ENCODE data around the gene TMEM132E. TPM values are rescaled to one million over a fixed set of nuclear protein-coding genes. Genes with fewer than 3 reads are reported as not detected.

The TMEM132E gene
- total and polyA plus RNA-seq, 2 experiments from 2014 or later, result 0.16 to 0.45 TPM

DNA sequence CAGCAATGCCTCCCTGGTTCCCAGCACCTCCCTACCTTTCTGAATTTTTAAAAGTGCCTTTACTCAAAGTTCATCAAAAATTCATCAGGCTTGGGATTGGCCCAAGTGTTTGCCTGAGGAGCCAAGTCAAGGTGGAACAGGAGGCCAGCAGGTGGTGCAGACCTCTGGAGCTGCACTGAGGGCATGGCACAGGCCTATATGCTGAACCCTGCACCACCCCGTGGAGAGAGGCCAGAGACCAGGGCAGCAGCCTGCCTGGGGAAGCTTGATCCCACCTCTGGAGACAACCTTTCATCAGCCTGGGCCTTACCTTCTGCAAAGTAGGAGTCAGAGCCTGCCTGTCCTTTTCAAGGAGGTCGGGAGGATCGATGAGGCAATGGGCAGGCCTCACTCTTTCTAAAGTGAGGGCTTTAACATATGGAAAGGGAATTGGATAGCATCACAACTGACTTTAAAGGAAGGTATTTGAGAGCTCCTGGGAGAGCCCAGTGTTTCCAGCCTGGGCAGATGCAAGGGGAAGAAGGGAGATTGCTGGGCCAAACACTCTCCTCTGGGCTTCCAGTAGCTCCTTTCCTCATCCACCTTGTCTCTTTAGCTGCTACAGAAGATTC, 31.8 kb upstream of the TMEM132E start:
- no peaks in the 10 kb centered on the region for H3K27me3 ChIP-seq (ENCODE audit: insufficient read depth)
- no peaks in the 10 kb centered on the region for H3K36me3 ChIP-seq (ENCODE audit: insufficient read depth)
- no peaks in the 10 kb centered on the region for H3K79me2 ChIP-seq (replicated peaks; ENCODE audit: insufficient read depth)
- H3K4me1 ChIP-seq (ENCODE audit: insufficient read depth), result peaks cover 6% of the 10 kb centered on the region; the same call in 1 of the 2 replicates
- H3F3A ChIP-seq (replicated peaks; ENCODE audit: low read depth), result no peaks in the 10 kb centered on the region
- no peaks in the 10 kb centered on the region for H3K9me2 ChIP-seq (ENCODE audit: insufficient read depth)
- no peak overlapping the region; the same call in 2 of the 3 replicates for H3K4me3 Mint-ChIP-seq
- ATAC-seq (peak; percentile 84), DNase-seq (ENCODE audit: low spot score) (peak; percentile 30)
- H4K20me1 ChIP-seq (replicated peaks; ENCODE audit: insufficient read depth), result no peaks in the 10 kb centered on the region
- peaks cover 9% of the 10 kb centered on the region for H3K4me1 Mint-ChIP-seq
- no peaks in the 10 kb centered on the region for H3K36me3 Mint-ChIP-seq (ENCODE audit: low read depth)
- TF ChIP-seq CREB1 (CRISPR knock-in tag; IDR thresholded peaks at IDR 0.05; ENCODE audit: low read depth) (no peak), CTCF (conservative IDR thresholded peaks at IDR 0.05; ENCODE audit: low read depth in 2 of 2) (peak in 1 of 2 experiments; percentile 36; a peak in 2 of 4 replicates)
- H2AFZ ChIP-seq, result no peak overlapping the region
- no peaks in the 10 kb centered on the region for H3K9me3 Mint-ChIP-seq
- H3K4me3 ChIP-seq, result no peak overlapping the region
- peaks cover 12% of the 10 kb centered on the region for H3K27me3 Mint-ChIP-seq (ENCODE audit: insufficient read depth, low read depth, poor library complexity)
- H3K4me2 ChIP-seq, result no peak overlapping the region
- H3K27ac Mint-ChIP-seq, result no peak overlapping the region
- H3K27ac ChIP-seq (ENCODE audit: low read depth), result no peak overlapping the region

DNA sequence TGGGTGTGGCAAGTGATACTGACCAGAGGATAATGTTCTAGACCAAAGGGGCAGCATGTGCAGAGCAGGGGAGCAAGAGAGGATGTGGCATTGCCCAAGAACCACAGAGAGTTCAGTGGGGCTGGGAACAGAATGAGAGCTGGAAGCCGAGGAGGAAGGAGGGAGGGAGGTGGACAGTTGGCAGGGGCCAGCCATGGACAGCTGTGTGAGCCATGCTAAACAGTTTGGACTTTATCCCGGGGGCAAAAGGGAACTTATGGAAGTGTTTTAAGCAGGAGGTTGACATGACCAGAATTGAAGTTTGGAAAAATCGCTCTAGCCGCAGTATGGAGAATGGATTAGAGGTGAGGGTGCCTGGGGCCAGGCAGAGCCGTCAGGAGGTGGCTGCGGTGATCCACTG, 29.4 kb upstream of the TMEM132E start:
- no peak overlapping the region for H3K27ac Mint-ChIP-seq
- Histone ChIP-seq H3K9me2 (ENCODE audit: insufficient read depth) (no peaks in the 10 kb centered on the region), H3K27ac (ENCODE audit: low read depth) (no peak overlapping the region), H2AFZ (no peak overlapping the region), H3K36me3 (ENCODE audit: insufficient read depth) (no peaks in the 10 kb centered on the region), H3K79me2 (replicated peaks; ENCODE audit: insufficient read depth) (no peaks in the 10 kb centered on the region), H3K4me3 (no peak overlapping the region), H4K20me1 (replicated peaks; ENCODE audit: insufficient read depth) (no peaks in the 10 kb centered on the region), H3K4me2 (no peak overlapping the region), H3K27me3 (ENCODE audit: insufficient read depth) (0 out of 2 replicates have a peak, but pooled peaks cover 3% of the 10 kb centered on the region), H3F3A (replicated peaks; ENCODE audit: low read depth) (no peaks in the 10 kb centered on the region), H3K4me1 (ENCODE audit: insufficient read depth) (peaks cover 6% of the 10 kb centered on the region; the same call in 1 of the 2 replicates)
- H3K27me3 Mint-ChIP-seq (ENCODE audit: insufficient read depth, low read depth, poor library complexity), result peaks cover 9% of the 10 kb centered on the region
- ATAC-seq (no peak), DNase-seq (ENCODE audit: low spot score) (no peak)
- H3K9me3 Mint-ChIP-seq, result no peaks in the 10 kb centered on the region
- H3K36me3 Mint-ChIP-seq (ENCODE audit: low read depth), result no peaks in the 10 kb centered on the region
- no peak for TF ChIP-seq EZH2phosphoT487 (IDR thresholded peaks at IDR 0.05; ENCODE audit: unreplicated experiment)
- peaks cover 17% of the 10 kb centered on the region for H3K4me1 Mint-ChIP-seq
- H3K4me3 Mint-ChIP-seq, result no peak overlapping the region

- Histone ChIP-seq H3K79me2 (replicated peaks; ENCODE audit: insufficient read depth) (no peaks in the 10 kb centered on the region), H3K4me3 (no peak overlapping the region), H3K4me2 (no peak overlapping the region), H3K27ac (ENCODE audit: low read depth) (no peak overlapping the region), H3F3A (replicated peaks; ENCODE audit: low read depth) (no peaks in the 10 kb centered on the region), H3K9me2 (ENCODE audit: insufficient read depth) (no peaks in the 10 kb centered on the region), H3K36me3 (ENCODE audit: insufficient read depth) (no peaks in the 10 kb centered on the region), H2AFZ (no peak overlapping the region), H4K20me1 (replicated peaks; ENCODE audit: insufficient read depth) (no peaks in the 10 kb centered on the region), H3K4me1 (ENCODE audit: insufficient read depth) (no peaks in the 10 kb centered on the region), H3K27me3 (ENCODE audit: insufficient read depth) (0 out of 2 replicates have a peak, but pooled peaks cover 3% of the 10 kb centered on the region)
- H3K9me3 Mint-ChIP-seq, result no peaks in the 10 kb centered on the region
- no peak for DNase-seq (ENCODE audit: low spot score)
- no peaks in the 10 kb centered on the region for H3K27me3 Mint-ChIP-seq (ENCODE audit: insufficient read depth, low read depth, poor library complexity)
- no peak overlapping the region for H3K27ac Mint-ChIP-seq
- H3K4me1 Mint-ChIP-seq, result peaks cover 7% of the 10 kb centered on the region
- ATAC-seq, result no peak
- H3K4me3 Mint-ChIP-seq, result no peak overlapping the region
- no peaks in the 10 kb centered on the region for H3K36me3 Mint-ChIP-seq (ENCODE audit: low read depth)
- TF ChIP-seq ZNF331 (CRISPR knock-in tag; IDR thresholded peaks at IDR 0.05; ENCODE audit: low read depth) (no peak), EZH2phosphoT487 (IDR thresholded peaks at IDR 0.05; ENCODE audit: unreplicated experiment) (no peak), JUNB (IDR thresholded peaks at IDR 0.05; ENCODE audit: unreplicated experiment) (no peak), EZH2 (IDR thresholded peaks at IDR 0.05; ENCODE audit: low read depth, unreplicated experiment) (no peak), CREB1 (CRISPR knock-in tag; IDR thresholded peaks at IDR 0.05; ENCODE audit: low read depth) (no peak), ETS1 (IDR thresholded peaks at IDR 0.05) (no peak)
Measured at GRCh38 chr17:34553907-34554306, 25.5 kb upstream of the TMEM132E start.
